ENCODE results near the gene SLC1A4.
A peak's percentile ranks its signal among the peaks of the same experiment; 100 is the strongest.

Gene SLC1A4

DNA sequence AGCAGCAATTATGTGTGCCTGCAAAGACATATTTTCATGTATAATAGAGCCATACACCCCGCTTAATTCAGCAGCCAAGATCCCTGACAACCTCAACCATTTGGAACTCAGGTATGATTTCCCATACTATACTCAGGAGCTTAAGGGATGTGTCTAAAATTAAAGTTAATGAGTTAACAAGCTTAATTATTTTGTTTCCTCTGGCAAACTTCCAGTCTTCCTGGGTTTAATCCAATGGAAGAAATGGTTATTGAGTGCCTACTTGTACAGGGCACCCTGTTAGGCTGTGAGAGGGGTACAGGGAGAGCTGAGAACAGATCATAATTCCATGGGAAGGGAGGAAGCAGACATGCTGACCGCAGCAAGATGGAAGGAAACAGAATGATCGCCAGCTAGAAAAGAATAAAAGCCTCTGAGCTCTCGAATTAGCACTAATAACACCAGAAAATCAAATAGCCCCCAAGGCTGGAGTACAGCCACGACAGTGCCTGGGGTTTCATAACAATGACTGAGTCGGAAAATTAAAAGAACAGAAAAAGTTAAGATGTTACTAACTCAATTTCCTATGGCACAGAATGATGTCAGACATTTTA, 46.2 kb downstream of the SLC1A4 start:
- no peak for DNase-seq (ENCODE audit: low spot score)
- TF ChIP-seq, protein P1, sequence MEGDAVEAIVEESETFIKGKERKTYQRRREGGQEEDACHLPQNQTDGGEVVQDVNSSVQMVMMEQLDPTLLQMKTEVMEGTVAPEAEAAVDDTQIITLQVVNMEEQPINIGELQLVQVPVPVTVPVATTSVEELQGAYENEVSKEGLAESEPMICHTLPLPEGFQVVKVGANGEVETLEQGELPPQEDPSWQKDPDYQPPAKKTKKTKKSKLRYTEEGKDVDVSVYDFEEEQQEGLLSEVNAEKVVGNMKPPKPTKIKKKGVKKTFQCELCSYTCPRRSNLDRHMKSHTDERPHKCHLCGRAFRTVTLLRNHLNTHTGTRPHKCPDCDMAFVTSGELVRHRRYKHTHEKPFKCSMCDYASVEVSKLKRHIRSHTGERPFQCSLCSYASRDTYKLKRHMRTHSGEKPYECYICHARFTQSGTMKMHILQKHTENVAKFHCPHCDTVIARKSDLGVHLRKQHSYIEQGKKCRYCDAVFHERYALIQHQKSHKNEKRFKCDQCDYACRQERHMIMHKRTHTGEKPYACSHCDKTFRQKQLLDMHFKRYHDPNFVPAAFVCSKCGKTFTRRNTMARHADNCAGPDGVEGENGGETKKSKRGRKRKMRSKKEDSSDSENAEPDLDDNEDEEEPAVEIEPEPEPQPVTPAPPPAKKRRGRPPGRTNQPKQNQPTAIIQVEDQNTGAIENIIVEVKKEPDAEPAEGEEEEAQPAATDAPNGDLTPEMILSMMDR (IDR thresholded peaks at IDR 0.05; ENCODE audit: extremely low read depth, missing control alignments): no peak

DNA sequence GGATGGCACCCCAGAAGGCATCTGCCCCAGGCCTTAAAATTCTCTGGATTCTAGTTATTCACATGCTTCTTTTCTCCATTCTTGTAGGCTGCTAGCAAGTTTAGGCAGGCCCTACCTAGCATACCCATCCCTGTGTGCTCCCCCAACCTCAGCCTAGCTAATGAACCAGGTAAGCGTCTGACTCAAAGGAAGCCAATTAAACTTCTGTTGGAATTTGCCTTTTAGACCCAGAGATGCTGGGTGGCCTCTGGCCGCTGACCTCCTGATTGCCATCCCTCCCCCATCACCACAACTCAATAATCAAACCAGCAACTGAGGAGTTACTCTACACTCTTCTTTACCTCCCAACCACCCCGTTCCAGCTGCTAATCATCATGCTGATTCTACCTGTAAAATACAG, 48.0 kb downstream of the SLC1A4 start:
- DNase-seq (ENCODE audit: low spot score): no peak
- TF ChIP-seq, protein P1 (IDR thresholded peaks at IDR 0.05; ENCODE audit: extremely low read depth, missing control alignments): no peak

DNA sequence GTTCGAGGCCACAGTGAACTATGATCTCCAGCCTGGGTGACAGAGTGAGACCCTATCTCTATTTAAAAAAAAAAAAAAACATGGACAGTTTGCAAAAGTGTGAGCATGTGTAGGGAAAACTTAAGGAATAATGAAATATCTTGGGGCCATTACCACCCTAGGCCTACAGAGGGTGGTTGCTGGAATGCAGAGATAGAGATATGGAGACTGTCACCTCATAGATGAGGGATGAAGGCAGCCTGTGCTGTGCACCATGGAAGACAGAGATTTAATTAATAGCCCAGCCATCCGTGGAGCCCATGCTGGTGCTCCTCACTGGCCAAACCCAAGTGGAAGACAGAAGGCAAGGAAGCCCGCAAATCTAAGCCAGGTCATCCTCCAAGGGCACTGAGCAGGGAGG, 50.4 kb downstream of the SLC1A4 start:
- DNase-seq (ENCODE audit: low spot score): no peak
- TF ChIP-seq, protein P1 (IDR thresholded peaks at IDR 0.05; ENCODE audit: extremely low read depth, missing control alignments): no peak

DNA sequence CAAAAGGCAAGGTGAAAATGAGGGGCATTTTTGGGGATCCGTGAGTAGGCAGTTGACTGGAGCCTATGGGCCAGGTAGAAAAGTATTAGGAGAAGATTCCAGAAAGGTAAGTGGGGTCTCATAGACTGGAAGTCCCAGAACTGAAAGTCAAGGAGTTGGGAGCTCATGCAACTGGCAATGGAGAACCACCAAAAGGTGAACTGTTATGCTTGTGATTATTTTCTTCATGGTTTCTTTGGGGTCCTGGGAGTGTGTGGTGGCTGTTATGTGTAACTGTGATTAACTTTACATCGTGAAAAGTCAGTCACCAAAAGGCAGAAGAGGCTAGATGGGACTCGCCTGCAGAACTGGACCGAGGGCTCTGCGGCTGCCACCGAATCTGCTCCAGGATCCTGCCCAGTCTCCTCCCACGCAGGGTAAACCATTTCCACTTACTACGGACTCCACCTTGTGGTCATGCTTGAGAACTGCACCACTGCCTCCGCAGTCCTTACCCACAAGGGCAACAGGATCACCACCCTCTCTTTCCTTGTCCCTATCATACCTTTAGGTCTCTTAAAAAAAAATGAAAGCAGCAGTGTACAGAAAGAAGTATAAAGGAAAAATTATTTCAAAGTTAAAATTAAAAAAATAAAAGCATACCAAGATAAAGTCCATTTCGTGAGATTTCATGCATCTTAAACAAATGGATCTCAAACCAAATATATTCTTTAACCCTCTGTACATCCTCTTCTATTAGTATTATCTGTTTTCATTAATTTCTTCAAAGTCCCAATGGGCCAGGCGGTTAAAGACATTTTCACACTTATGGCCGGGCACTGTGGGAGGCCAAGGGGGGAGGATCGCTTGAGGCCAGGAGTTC, 51.4 kb downstream of the SLC1A4 start:
- peak; percentile 74 for DNase-seq (ENCODE audit: low spot score)

DNA sequence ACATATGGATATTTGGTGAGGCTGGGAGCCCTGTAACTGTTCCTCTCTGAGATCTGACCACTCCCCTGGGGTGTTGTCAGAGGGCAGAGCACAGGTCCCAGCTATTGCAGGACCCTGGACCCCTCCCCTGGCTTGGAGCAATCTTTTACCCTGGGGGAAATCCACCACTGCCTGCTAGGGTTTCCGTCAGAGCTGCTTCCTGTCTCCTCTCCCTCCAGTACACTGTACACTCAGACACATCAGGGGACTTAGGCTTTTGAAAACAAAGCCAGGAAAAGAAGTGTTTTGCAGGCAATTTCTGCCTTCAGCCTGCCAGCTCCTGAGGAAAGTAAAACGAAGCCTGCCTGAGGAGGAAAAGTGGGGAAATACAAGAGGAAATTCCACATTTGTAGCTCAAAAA, 53.8 kb downstream of the SLC1A4 start:
- TF ChIP-seq, protein P1 (IDR thresholded peaks at IDR 0.05; ENCODE audit: extremely low read depth, missing control alignments): no peak
- DNase-seq (ENCODE audit: low spot score): no peak

More for the DNA sequence above, 51.4 kb downstream of the SLC1A4 start:
- TF ChIP-seq, protein P1 (IDR thresholded peaks at IDR 0.05; ENCODE audit: extremely low read depth, missing control alignments): peak; percentile 70

DNA sequence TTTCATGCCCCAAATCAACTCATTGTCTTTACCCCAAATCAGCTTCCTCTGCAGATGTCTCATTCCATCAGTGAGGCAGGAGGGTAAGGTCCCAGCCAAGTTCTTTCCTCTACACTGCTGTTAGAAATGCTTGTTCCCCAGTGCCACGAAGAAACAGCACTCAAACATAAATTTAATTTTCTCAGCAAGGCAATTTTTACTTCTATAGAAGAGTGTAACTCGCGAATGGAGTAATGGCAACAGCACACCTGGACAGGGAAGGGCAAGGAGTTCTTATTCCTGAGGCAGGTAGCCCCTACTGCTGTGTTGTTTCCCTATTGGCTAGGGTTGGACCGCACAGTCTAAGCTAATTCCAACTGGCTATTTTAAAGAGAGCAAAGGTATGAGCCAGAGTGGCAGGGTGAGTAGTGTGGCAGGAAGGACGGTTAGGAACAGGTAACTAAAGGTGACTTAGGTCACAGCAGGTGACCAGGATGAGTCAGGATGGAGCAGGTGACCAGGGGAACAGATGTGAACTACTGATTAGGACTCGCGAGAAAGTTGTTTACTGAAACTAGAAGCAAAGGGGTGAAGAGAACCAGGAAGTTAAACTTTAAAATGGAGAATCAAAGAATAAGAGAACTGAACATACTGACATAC, 55.0 kb downstream of the SLC1A4 start:
- TF ChIP-seq, protein P1 (IDR thresholded peaks at IDR 0.05; ENCODE audit: extremely low read depth, missing control alignments): no peak
- no peak for DNase-seq (ENCODE audit: low spot score)

DNA sequence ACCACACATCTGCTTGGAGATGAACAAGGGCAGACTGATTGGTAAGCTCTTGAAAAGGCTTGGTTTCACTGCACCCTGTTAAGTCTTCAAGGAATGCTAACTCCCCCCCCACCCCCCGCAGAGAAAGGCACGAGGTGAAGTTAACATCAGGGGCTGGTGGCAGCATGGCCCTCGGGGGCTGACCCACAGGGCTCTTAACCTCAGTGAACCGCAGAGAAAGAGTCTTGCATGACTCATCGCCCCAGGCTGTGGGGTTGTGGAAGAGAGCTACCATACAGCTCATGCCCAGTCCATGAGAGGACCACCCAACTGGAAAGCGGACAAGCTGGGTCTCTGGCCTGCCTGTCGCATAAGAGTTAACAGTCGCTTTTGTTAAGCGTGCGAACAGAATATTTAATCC, 56.5 kb downstream of the SLC1A4 start:
- TF ChIP-seq, protein P1 (IDR thresholded peaks at IDR 0.05; ENCODE audit: extremely low read depth, missing control alignments): no peak
- DNase-seq (ENCODE audit: low spot score): no peak

Measured in GM20000 (cell line).